Measurements from ENCODE around the gene CYB5D1. TPM values are rescaled to one million over a fixed set of nuclear protein-coding genes. Genes with fewer than 3 reads are reported as not detected.

Gene CYB5D1
- total RNA-seq, 6 donors from 2014 or later: 5.2 to 12.4 (median 7.3) TPM

GRCh38 chr17:7873051-7873450 is 15.2 kb downstream of the CYB5D1 start:
- Histone ChIP-seq H3K36me3 (peaks cover 0 to 5% (median 0%) of the 10 kb centered on the region in 4 donors), H3K9me3 (no peaks in the 10 kb centered on the region), H3K27ac (no peak overlapping the region), H3K4me1 (peaks cover 0 to 5% (median 2%) of the 10 kb centered on the region in 4 donors), H3K4me3 (no peak overlapping the region), H3K27me3 (no peaks in the 10 kb centered on the region)
- TF ChIP-seq POLR2A (IDR thresholded peaks at IDR 0.05): no peak
- no peak for TF ChIP-seq CTCF (IDR thresholded peaks at IDR 0.05)
- no peak for TF ChIP-seq POLR2AphosphoS5 (IDR thresholded peaks at IDR 0.05)
- TF ChIP-seq EP300 (IDR thresholded peaks at IDR 0.05): no peak
- ATAC-seq (ENCODE audit: low FRiP score in 2 of 2): no peak
- WGBS, 2 donors: 44 to 70% methylated on average over 4 of the region's 4 CpGs
- no peak for DNase-seq

GRCh38 chr17:7875804-7876370 is 18.1 kb downstream of the CYB5D1 start:
- H3K9me3 ChIP-seq: no peaks in the 10 kb centered on the region
- H3K27ac ChIP-seq: no peak overlapping the region
- no peak overlapping the region for H3K4me3 ChIP-seq
- DNase-seq (no peak), ATAC-seq (ENCODE audit: low FRiP score in 2 of 2) (no peak)
- peaks cover 0 to 14% (median 2%) of the 10 kb centered on the region in 4 donors for H3K36me3 ChIP-seq
- WGBS, 2 donors: 72 to 78% methylated on average over 2 of the region's 2 CpGs
- TF ChIP-seq CTCF (IDR thresholded peaks at IDR 0.05): no peak
- no peak for TF ChIP-seq EP300 (IDR thresholded peaks at IDR 0.05)
- no peak for TF ChIP-seq POLR2A (IDR thresholded peaks at IDR 0.05)
- TF ChIP-seq POLR2AphosphoS5 (IDR thresholded peaks at IDR 0.05): no peak
- H3K27me3 ChIP-seq: no peaks in the 10 kb centered on the region
- peaks cover 0 to 9% (median 3%) of the 10 kb centered on the region in 4 donors for H3K4me1 ChIP-seq

- Histone ChIP-seq H3K27ac (no peak overlapping the region), H3K4me3 (no peak overlapping the region), H3K4me1 (peaks cover 11 to 20% (median 15%) of the 10 kb centered on the region in 4 donors), H3K9me3 (no peaks in the 10 kb centered on the region), H3K36me3 (peaks cover 0 to 24% (median 2%) of the 10 kb centered on the region in 4 donors), H3K27me3 (no peaks in the 10 kb centered on the region)
- ATAC-seq (ENCODE audit: low FRiP score in 2 of 2) (no peak), DNase-seq (no peak)
- 93 to 95% methylated on average over 7 of the region's 7 CpGs for WGBS, 2 donors
- no peak for TF ChIP-seq POLR2A (IDR thresholded peaks at IDR 0.05)
- no peak for TF ChIP-seq POLR2AphosphoS5 (IDR thresholded peaks at IDR 0.05)
- TF ChIP-seq EP300 (IDR thresholded peaks at IDR 0.05): no peak
- no peak for TF ChIP-seq CTCF (IDR thresholded peaks at IDR 0.05)
Observed at GRCh38 chr17:7878234-7878633, 20.4 kb downstream of the CYB5D1 start.

DNA sequence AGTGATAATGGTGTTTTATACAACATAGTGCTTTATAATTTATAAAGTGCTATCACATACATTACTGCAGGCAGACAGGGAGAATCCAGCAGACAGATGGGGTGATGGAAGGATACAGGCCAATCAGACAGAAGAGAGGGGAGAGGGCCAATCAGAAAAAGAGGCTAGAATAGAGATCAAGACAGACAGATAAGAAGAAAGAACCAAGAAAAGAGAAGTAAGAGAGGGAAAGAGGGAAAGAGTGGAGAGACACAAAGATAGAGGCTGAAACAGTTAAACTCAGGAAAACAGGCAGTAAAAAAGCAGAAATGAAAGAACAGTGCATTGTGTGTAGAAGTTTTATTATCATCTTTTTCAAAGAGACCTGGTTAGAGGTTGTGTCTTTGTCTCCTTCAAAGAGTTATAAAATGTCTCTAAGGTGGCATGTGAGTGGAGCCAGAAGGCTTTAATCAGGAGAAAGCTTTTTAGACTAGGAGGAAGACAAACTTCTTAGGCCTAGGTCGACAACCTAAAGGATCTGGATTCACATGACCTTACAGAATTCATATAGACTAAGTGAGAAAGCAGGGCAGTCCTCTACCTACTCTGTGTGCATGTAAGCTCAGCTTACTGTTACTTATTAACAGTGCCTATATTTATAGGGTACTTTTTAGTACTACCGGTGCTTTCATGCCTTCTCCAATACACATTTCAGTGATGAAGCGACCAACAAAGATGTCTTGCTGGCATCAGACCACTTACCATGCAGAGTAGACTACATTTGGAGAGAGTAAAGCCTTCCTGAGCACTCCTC is 22.5 kb downstream of the CYB5D1 start:
- no peaks in the 10 kb centered on the region for H3K9me3 ChIP-seq
- WGBS, 2 donors: 67 to 77% methylated on average over 3 of the region's 3 CpGs
- H3K27ac ChIP-seq: no peak overlapping the region
- no peak for ATAC-seq (ENCODE audit: low FRiP score in 2 of 2)
- peaks cover 0 to 20% (median 2%) of the 10 kb centered on the region in 4 donors for H3K36me3 ChIP-seq
- no peak overlapping the region for H3K4me3 ChIP-seq
- peaks cover 11 to 21% (median 19%) of the 10 kb centered on the region in 4 donors for H3K4me1 ChIP-seq
- H3K27me3 ChIP-seq: no peaks in the 10 kb centered on the region
- DNase-seq: no peak
- TF ChIP-seq POLR2AphosphoS5 (IDR thresholded peaks at IDR 0.05): no peak
- no peak for TF ChIP-seq CTCF (IDR thresholded peaks at IDR 0.05)
- no peak for TF ChIP-seq EP300 (IDR thresholded peaks at IDR 0.05)
- no peak for TF ChIP-seq POLR2A (IDR thresholded peaks at IDR 0.05)

Data from upper lobe of left lung (tissue), 6 donors.